HG03442 (cell line): ENCODE results near the gene SLC39A2.

Experiments used
- ATAC-seq: cut with Tn5 transposase; IDR thresholded peaks from one replicate; pipeline ENCODE4 v1.9.1; 2021; ENCODE audit warnings: mild to moderate bottlenecking, moderate library complexity; ENCODE audit not compliant: unreplicated experiment

The SLC39A2 gene

GRCh38 chr14:21043387-21043973, 44.4 kb downstream of the SLC39A2 start:
- ATAC-seq: no peak

GRCh38 chr14:21043974-21044618, 45.0 kb downstream of the SLC39A2 start:
- no peak for ATAC-seq

GRCh38 chr14:21047378-21047781, 48.3 kb downstream of the SLC39A2 start:
- ATAC-seq: no peak

- no peak for ATAC-seq
Measured at GRCh38 chr14:21048638-21049037, 49.5 kb downstream of the SLC39A2 start.

- no peak for ATAC-seq
Measured at GRCh38 chr14:21049271-21049673, 50.2 kb downstream of the SLC39A2 start.

GRCh38 chr14:21050597-21050996, 51.5 kb downstream of the SLC39A2 start:
- ATAC-seq: no peak
